HepG2 (cell line): ENCODE data around the gene TTC31. TPM values are rescaled to one million over a fixed set of nuclear protein-coding genes. Genes with fewer than 3 reads are reported as not detected.
A peak's percentile ranks its signal among the peaks of the same experiment; 100 is the strongest.

Experiments used
- CEBPG ChIP-seq: IDR thresholded peaks from 2 replicates; pipeline ENCODE4 v1.6.1; 2016
- HIC2 ChIP-seq: sonication (generic); formaldehyde crosslinking; IDR thresholded peaks from 2 replicates; pipeline ENCODE4 v1.9.0; 2022; ENCODE audit warnings: low read depth, missing genetic modification reagents
- HNF4A ChIP-seq: sonication (generic); formaldehyde crosslinking; IDR thresholded peaks from 2 replicates; pipeline ENCODE4 v1.4.0; 2020; ENCODE audit warnings: missing genetic modification reagents
- HNRNPK ChIP-seq: fragments of 200-400 bp; formaldehyde crosslinking; IDR thresholded peaks from 2 replicates; pipeline ENCODE4 v1.6.1; 2018; ENCODE audit warnings: low read length, low read depth, moderate library complexity, mild to moderate bottlenecking; ENCODE audit not compliant: poor library complexity, severe bottlenecking
- HNRNPL ChIP-seq: fragments of 200-400 bp; formaldehyde crosslinking; IDR thresholded peaks from 2 replicates; pipeline ENCODE4 v1.6.1; 2017; ENCODE audit warnings: mild to moderate bottlenecking, low read depth, low read length
- KAT8 ChIP-seq: IDR thresholded peaks from 2 replicates; pipeline ENCODE4 v1.6.1; 2016; ENCODE audit warnings: missing genetic modification reagents, missing compliant biosample characterization
- MTA1 ChIP-seq: sonication (generic); formaldehyde crosslinking; IDR thresholded peaks from 2 replicates; pipeline ENCODE4 v1.4.0; 2020; ENCODE audit warnings: missing genetic modification reagents, mild to moderate bottlenecking, borderline replicate concordance
- POLR2AphosphoS5 ChIP-seq: IDR thresholded peaks from 2 replicates; pipeline ENCODE4 v1.6.1; 2012; ENCODE audit warnings: low read depth, low read length
- PRDM10 ChIP-seq: sonication (generic); formaldehyde crosslinking; IDR thresholded peaks from 2 replicates; pipeline ENCODE4 v1.4.0; 2020; ENCODE audit warnings: low read depth, missing genetic modification reagents
- RBFOX2 ChIP-seq: fragments of 200-400 bp; formaldehyde crosslinking; IDR thresholded peaks from 2 replicates; pipeline ENCODE4 v1.6.1; 2017; ENCODE audit warnings: low read depth, mild to moderate bottlenecking, low read length
- REXO4 ChIP-seq: sonication (generic); formaldehyde crosslinking; IDR thresholded peaks from 2 replicates; pipeline ENCODE4 v1.8.0; 2022; ENCODE audit warnings: missing genetic modification reagents, mild to moderate bottlenecking, borderline replicate concordance
- SMAD9 ChIP-seq: sonication (generic); formaldehyde crosslinking; IDR thresholded peaks from 2 replicates; pipeline ENCODE4 v1.5.1; 2020; ENCODE audit warnings: mild to moderate bottlenecking, missing genetic modification reagents
- SMC3 ChIP-seq: IDR thresholded peaks from 2 replicates; pipeline ENCODE4 v1.6.1; 2011; ENCODE audit warnings: low read length, improper control_type of control experiment
- YEATS2 ChIP-seq: sonication (generic); formaldehyde crosslinking; IDR thresholded peaks from 2 replicates; pipeline ENCODE4 v1.4.0; 2020; ENCODE audit warnings: missing genetic modification reagents, borderline replicate concordance
- ZBTB38 ChIP-seq: sonication (generic); formaldehyde crosslinking; IDR thresholded peaks from 2 replicates; pipeline ENCODE4 v1.5.1; 2020; ENCODE audit warnings: mild to moderate bottlenecking, missing genetic modification reagents
- ZNF550 ChIP-seq: sonication (generic); formaldehyde crosslinking; IDR thresholded peaks from 2 replicates; pipeline ENCODE4 v1.4.0; 2020; ENCODE audit warnings: mild to moderate bottlenecking, missing genetic modification reagents, borderline replicate concordance
- ZNF792 ChIP-seq: IDR thresholded peaks from 2 replicates; pipeline ENCODE4 v1.6.1; 2016
- polyA plus RNA-seq, 8 experiments: library from polyadenylated mRNA; depleted of rRNA in 3 of 8; stranded (reverse) in 7 of 8; unstranded in 1 of 8; fragments of >200 nt; fragmentation: Illumina TruSeq in 4 of 8; extraction: Trizol in 4 of 8; gene quantifications; 2 replicates each; pipeline versions ENCODE4 v1.2.1 to v1.2.3, GENCODE V29; 2011 to 2016; ENCODE audit warnings: low read depth in 4 of 8, missing spikeins in 1 of 8, mixed read lengths in 1 of 8; ENCODE audit not compliant: insufficient read depth in 1 of 8
- total RNA-seq, 5 experiments: library from RNA; depleted of rRNA; stranded (reverse); fragments of >200 nt; fragmentation: Illumina TruSeq; extraction: Trizol; gene quantifications; 2 replicates each; pipeline ENCODE4 v1.2.3, GENCODE V29; 2016; ENCODE audit warnings: low read depth in 1 of 5
- TF ChIP-seq, protein P1 (sequence below): sonication (generic); formaldehyde crosslinking; IDR thresholded peaks from 2 replicates; pipeline ENCODE4 v1.8.0; 2022; ENCODE audit warnings: mild to moderate bottlenecking, missing genetic modification reagents, moderate library complexity
- TF ChIP-seq, protein P2 (sequence below): sonication (generic); formaldehyde crosslinking; conservative IDR thresholded peaks from 2 replicates; pipeline ENCODE4 v1.4.0; 2020; ENCODE audit warnings: missing genetic modification reagents
- TF ChIP-seq, protein P3 (sequence below): sonication (generic); formaldehyde crosslinking; IDR thresholded peaks from 2 replicates; pipeline ENCODE4 v1.5.1; 2020; ENCODE audit warnings: missing genetic modification reagents, mild to moderate bottlenecking, borderline replicate concordance

Gene TTC31
- total and polyA plus RNA-seq, 2 of the 13 experiments (the other 11 are each of a cell fraction or from before 2014, with no cell fraction given), result 28.3 to 39.5 TPM

DNA sequence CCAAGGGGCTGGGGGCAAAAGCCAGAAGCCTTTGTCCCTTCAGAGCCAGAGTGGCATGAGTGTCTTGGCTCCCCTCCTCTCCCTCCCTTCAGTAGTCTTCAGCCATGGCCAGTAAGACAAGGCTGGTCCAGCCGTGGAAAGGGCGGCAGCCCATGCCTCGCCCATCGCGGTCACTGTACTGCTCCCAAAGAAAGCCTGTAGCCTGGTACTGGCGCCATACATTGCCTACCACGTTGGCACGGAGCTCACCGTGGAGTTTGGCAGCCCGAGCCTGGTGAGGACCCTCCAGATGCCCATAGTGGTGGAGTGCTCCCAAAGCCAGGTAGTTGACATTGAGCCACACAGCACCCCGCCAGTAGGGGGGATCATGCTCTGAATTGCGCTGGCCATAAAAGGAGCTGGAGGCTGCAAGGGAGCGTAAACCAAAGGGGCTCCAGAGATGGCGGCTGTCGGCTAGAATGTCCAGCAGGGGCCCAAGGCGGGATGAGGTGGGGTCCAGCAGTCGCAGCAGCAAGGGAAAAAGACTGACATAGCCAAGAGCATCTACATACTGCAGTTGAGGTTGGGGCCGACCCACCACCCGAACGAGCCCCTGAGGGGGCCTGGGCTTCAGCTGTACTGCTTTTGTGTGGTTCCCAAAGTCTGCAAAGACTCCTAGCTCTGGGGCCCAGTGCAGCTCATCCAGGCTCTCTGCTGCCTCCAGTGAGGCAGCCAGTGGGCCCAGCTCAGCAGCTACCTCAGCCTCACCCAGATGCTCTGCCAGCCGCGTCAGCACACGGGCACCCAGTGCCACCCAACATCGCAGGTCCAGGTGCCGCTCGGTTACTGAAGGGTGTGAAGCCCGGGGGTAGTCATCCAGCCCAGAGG, 21.5 kb upstream of the TTC31 start (continued):
- TF ChIP-seq REXO4 (CRISPR knock-in tag) (0 out of 2 replicates have a peak, but pooled peaks have one; percentile 49), HNF4A (CRISPR knock-in tag) (no peak), HNRNPK (no peak), KAT8 (CRISPR knock-in tag) (no peak), CEBPG (0 out of 2 replicates have a peak, but pooled peaks have one; percentile 9), RBFOX2 (peak; percentile 74), MTA1 (no peak), YEATS2 (0 out of 2 replicates have a peak, but pooled peaks have one; percentile 25), ZBTB38 (peak; percentile 81), POLR2AphosphoS5 (peak; percentile 8), ZNF792 (CRISPR knock-in tag) (no peak), HNRNPL (peak; percentile 48; the same call in 1 of the 2 replicates), SMAD9 (no peak), HIC2 (no peak), PRDM10 (no peak), ZNF550 (CRISPR knock-in tag) (no peak), SMC3 (peak; percentile 15; the same call in 1 of the 2 replicates)
- TF ChIP-seq, protein P1, sequence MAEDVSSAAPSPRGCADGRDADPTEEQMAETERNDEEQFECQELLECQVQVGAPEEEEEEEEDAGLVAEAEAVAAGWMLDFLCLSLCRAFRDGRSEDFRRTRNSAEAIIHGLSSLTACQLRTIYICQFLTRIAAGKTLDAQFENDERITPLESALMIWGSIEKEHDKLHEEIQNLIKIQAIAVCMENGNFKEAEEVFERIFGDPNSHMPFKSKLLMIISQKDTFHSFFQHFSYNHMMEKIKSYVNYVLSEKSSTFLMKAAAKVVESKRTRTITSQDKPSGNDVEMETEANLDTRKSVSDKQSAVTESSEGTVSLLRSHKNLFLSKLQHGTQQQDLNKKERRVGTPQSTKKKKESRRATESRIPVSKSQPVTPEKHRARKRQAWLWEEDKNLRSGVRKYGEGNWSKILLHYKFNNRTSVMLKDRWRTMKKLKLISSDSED (CRISPR knock-in tag), result 0 out of 2 replicates have a peak, but pooled peaks have one; percentile 39
- TF ChIP-seq, protein P2, sequence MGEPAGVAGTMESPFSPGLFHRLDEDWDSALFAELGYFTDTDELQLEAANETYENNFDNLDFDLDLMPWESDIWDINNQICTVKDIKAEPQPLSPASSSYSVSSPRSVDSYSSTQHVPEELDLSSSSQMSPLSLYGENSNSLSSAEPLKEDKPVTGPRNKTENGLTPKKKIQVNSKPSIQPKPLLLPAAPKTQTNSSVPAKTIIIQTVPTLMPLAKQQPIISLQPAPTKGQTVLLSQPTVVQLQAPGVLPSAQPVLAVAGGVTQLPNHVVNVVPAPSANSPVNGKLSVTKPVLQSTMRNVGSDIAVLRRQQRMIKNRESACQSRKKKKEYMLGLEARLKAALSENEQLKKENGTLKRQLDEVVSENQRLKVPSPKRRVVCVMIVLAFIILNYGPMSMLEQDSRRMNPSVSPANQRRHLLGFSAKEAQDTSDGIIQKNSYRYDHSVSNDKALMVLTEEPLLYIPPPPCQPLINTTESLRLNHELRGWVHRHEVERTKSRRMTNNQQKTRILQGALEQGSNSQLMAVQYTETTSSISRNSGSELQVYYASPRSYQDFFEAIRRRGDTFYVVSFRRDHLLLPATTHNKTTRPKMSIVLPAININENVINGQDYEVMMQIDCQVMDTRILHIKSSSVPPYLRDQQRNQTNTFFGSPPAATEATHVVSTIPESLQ (CRISPR knock-in tag), result no peak
- TF ChIP-seq, protein P3, sequence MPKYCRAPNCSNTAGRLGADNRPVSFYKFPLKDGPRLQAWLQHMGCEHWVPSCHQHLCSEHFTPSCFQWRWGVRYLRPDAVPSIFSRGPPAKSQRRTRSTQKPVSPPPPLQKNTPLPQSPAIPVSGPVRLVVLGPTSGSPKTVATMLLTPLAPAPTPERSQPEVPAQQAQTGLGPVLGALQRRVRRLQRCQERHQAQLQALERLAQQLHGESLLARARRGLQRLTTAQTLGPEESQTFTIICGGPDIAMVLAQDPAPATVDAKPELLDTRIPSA (CRISPR knock-in tag), result no peak
